GM12878 (cell line): ENCODE results near the gene SORBS1. TPM values are rescaled to one million over a fixed set of nuclear protein-coding genes. Genes with fewer than 3 reads are reported as not detected.

Experiments used
- ATAC-seq: fragments of 200-7000 bp; cut with Tn5 transposase; 3 replicates; pipeline ENCODE4 v1.9.1; 2020; ENCODE audit warnings: mild to moderate bottlenecking, moderate library complexity
- BruUV-seq: library from RNA; stranded (reverse); fragments of 400-500 nt; replicated peaks from 2 replicates; lab custom pipeline; 2021; lab: Mats Ljungman, UMichigan
- CTCF ChIA-PET: fragments of 300-600 bp; sonication (Branson Sonifier 250); formaldehyde crosslinking; extraction: SDS; loops from one replicate; lab custom pipeline; 2021; ENCODE audit warnings: inconsistent platforms; lab: Yijun Ruan, JAX
- POLR2A ChIA-PET: fragments of 350-600 bp; formaldehyde crosslinking; extraction: SDS; loops from one replicate; lab custom pipeline; 2021; ENCODE audit warnings: inconsistent platforms; lab: Charles Lee
- RAD21 ChIA-PET: fragments of 300-600 bp; sonication (Branson Sonifier 250); formaldehyde crosslinking; loops from one replicate; lab custom pipeline; 2023; ENCODE audit warnings: antibody characterized with exemption; ENCODE audit not compliant: unreplicated experiment; lab: Charles Lee
- SMC1A ChIA-PET: fragments of 300-600 bp; sonication (Branson Sonifier 250); formaldehyde crosslinking; loops from one replicate; lab custom pipeline; 2023; ENCODE audit not compliant: unreplicated experiment, uncharacterized antibody; lab: Charles Lee
- DNase-seq: peaks from one replicate; pipeline ENCODE4 v3.0.0-alpha.2; 2011; ENCODE audit warnings: low read depth, low spot score
- FAIRE-seq: peaks from 3 replicates; lab custom pipeline; 2011; peaks lifted over from hg19 to GRCh38; lab: Jason Lieb, UNC
- H2AFZ ChIP-seq: 2 replicates; pipeline ENCODE4 v1.6.0; 2011; ENCODE audit warnings: low read depth, low read length, control low read depth; ENCODE audit not compliant: control insufficient read depth
- H3K27ac ChIP-seq: 2 replicates; pipeline ENCODE4 v1.5.1; 2011; ENCODE audit warnings: control low read depth; ENCODE audit not compliant: control insufficient read depth, insufficient read depth
- H3K27me3 ChIP-seq, 2 experiments: replicated peaks in 1 of 2; 2 replicates each; pipeline versions ENCODE4 v1.6.0 to v1.6.1; 2011; ENCODE audit warnings: low read length in 1 of 2; ENCODE audit not compliant: control insufficient read depth in 2 of 2, insufficient read depth in 2 of 2
- H3K36me3 ChIP-seq, 2 experiments: 2 replicates each; pipeline ENCODE4 v1.5.1; 2011; ENCODE audit warnings: low read length in 1 of 2; ENCODE audit not compliant: control insufficient read depth in 2 of 2, insufficient read depth in 2 of 2
- H3K4me1 ChIP-seq: 2 replicates; pipeline ENCODE4 v1.6.1; 2011; ENCODE audit warnings: mild to moderate bottlenecking, low read length, moderate library complexity, mixed read lengths; ENCODE audit not compliant: control insufficient read depth, insufficient read depth
- H3K4me2 ChIP-seq: 2 replicates; pipeline ENCODE4 v1.6.0; 2011; ENCODE audit warnings: control low read depth; ENCODE audit not compliant: control insufficient read depth, insufficient read depth
- H3K4me3 ChIP-seq: fragments of 200-600 bp; sonication (generic); 2 replicates; pipeline ENCODE4 v1.5.1; 2016
- H3K79me2 ChIP-seq: 2 replicates; pipeline ENCODE4 v1.6.0; 2011; ENCODE audit warnings: low read length; ENCODE audit not compliant: control insufficient read depth, insufficient read depth
- H3K9ac ChIP-seq: 2 replicates; pipeline ENCODE4 v1.8.0; 2011; ENCODE audit warnings: low read length, control low read depth, mixed read lengths; ENCODE audit not compliant: control insufficient read depth, insufficient read depth
- H3K9me3 ChIP-seq: replicated peaks from 3 replicates; pipeline ENCODE4 v1.5.1; 2011; ENCODE audit warnings: mild to moderate bottlenecking, low read length; ENCODE audit not compliant: control insufficient read depth, insufficient read depth
- H4K20me1 ChIP-seq: 2 replicates; pipeline ENCODE4 v1.6.0; 2011; ENCODE audit not compliant: control insufficient read depth, insufficient read depth
- CTCF ChIP-seq, 3 experiments: IDR thresholded peaks in 2 of 3; conservative IDR thresholded peaks in 1 of 3; 2 replicates each; pipeline ENCODE4 v1.5.1; 2011; ENCODE audit warnings: low read depth in 3 of 3, low read length in 3 of 3, mild to moderate bottlenecking in 3 of 3, control low read depth in 2 of 3, moderate library complexity in 2 of 3, inconsistent platforms in 1 of 3, mixed read lengths in 1 of 3; ENCODE audit not compliant: control insufficient read depth in 2 of 3, insufficient read depth in 1 of 3; ENCODE audit errors: extremely low read depth in 1 of 3
- EGR1 ChIP-seq, 2 experiments: IDR thresholded peaks; 1 replicate in 1 of 2; 2 replicates in 1 of 2; pipeline ENCODE4 v1.6.1; 2011 to 2012; ENCODE audit warnings: low read depth in 2 of 2, low read length in 2 of 2, borderline replicate concordance in 1 of 2, mild to moderate bottlenecking in 1 of 2, moderate library complexity in 1 of 2
- FOXM1 ChIP-seq: IDR thresholded peaks from 2 replicates; pipeline ENCODE4 v1.6.1; 2012; ENCODE audit warnings: low read depth, mild to moderate bottlenecking, inconsistent platforms, low read length, moderate library complexity
- NFXL1 ChIP-seq: fragments of 450-650 bp; IDR thresholded peaks from 2 replicates; pipeline ENCODE4 v1.6.1; 2017; ENCODE audit warnings: antibody characterized with exemption, mild to moderate bottlenecking, borderline replicate concordance
- POU2F2 ChIP-seq: IDR thresholded peaks from 3 replicates; pipeline ENCODE4 v1.6.1; 2011; ENCODE audit warnings: low read depth, mild to moderate bottlenecking, low read length, borderline replicate concordance
- REST ChIP-seq: IDR thresholded peaks from 2 replicates; pipeline ENCODE4 v1.6.1; 2012; ENCODE audit warnings: mild to moderate bottlenecking, low read depth, low read length
- RUNX3 ChIP-seq: IDR thresholded peaks from 2 replicates; pipeline ENCODE4 v1.6.1; 2012; ENCODE audit warnings: low read length, inconsistent platforms
- SREBF1 ChIP-seq: IDR thresholded peaks from 2 replicates; pipeline ENCODE4 v1.6.1; 2012; ENCODE audit warnings: mild to moderate bottlenecking, low read length
- TAF1 ChIP-seq: IDR thresholded peaks from 2 replicates; pipeline ENCODE4 v1.6.1; 2011; ENCODE audit warnings: mild to moderate bottlenecking, low read depth, low read length, borderline replicate concordance
- WGBS: methylation state at CpG from one replicate; pipeline ENCODE4 v1.1.6; 2016; ENCODE audit warnings: low lambda C conversion rate; ENCODE audit not compliant: insufficient replicate concordance, insufficient coverage; ENCODE audit errors: missing lambda C conversion rate; 5-methylcytosine and 5-hydroxymethylcytosine counted together
- in situ Hi-C: fragments of 300-500 bp; cut with MboI; formaldehyde crosslinking; loops from 9 replicates; pipeline ENCODE4 v1.14.3; 2018; ENCODE audit warnings: mixed read lengths
- intact Hi-C: fragments of 100-400 bp; cut with micrococcal nuclease; formaldehyde crosslinking; loops from one replicate; pipeline ENCODE4 v1.14.2; 2022; ENCODE audit not compliant: unreplicated experiment
- polyA plus RNA-seq, 11 experiments: library from polyadenylated mRNA; depleted of rRNA in 4 of 11; unstranded in 6 of 11; stranded (reverse) in 5 of 11; fragments of >200 nt; fragmentation: Nextera tagmentation in 4 of 11; fragmentation: Illumina TruSeq in 1 of 11; extraction: Ambion mirVana in 4 of 11; extraction: Trizol in 1 of 11; gene quantifications; 1 replicate in 1 of 11; 2 replicates in 10 of 11; pipeline versions ENCODE4 v1.2.1 to v1.2.3, GENCODE V29; 2011 to 2016; ENCODE audit warnings: inconsistent platforms in 2 of 11, missing spikeins in 2 of 11, low read depth in 1 of 11
- total RNA-seq, 4 experiments: library from RNA; depleted of rRNA in 3 of 4; stranded (reverse); fragments of >200 nt in 3 of 4; fragmentation: Illumina TruSeq in 1 of 4; extraction: Trizol in 1 of 4; gene quantifications; 2 replicates each; pipeline versions ENCODE4 v1.2.1 to v1.2.3, GENCODE V29; 2013 to 2021

The SORBS1 gene
- total and polyA plus RNA-seq, 10 of the 15 experiments (the other 5 are each of a cell fraction or from before 2014, with no cell fraction given): 0.13 to 0.75 (median 0.39) TPM

- WGBS: 94% methylated on average over 3 of the region's 3 CpGs
- DNase-seq: no peak
- ChIA-PET CTCF (interaction anchor here (0.6 to 6.8 kb wide), 6 partner anchors 17 to 604 kb away, joined by 3 to 74 read pairs (median 4); no protein-coding TSS in a partner anchor), RAD21 (interaction anchor here (0.5 to 2.0 kb wide), 10 partner anchors 9 to 372 kb away, joined by 3 to 9 read pairs (median 5); no protein-coding TSS in a partner anchor), POLR2A (interaction anchor here (0.6 to 1.6 kb wide), 5 partner anchors 8 to 222 kb away, joined by 3 to 7 read pairs (median 3); no protein-coding TSS in a partner anchor), SMC1A (interaction anchor here (0.6 to 13.6 kb wide), 10 partner anchors 8 to 783 kb away, joined by 3 to 153 read pairs (median 3); no protein-coding TSS in a partner anchor)
- in situ Hi-C loops (no loop called here), intact Hi-C loops (no loop called here)
- peaks cover 55% of the 10 kb centered on the region for H3K4me1 ChIP-seq
- no peak overlapping the region for H3K4me2 ChIP-seq
- no peak overlapping the region for H3K9ac ChIP-seq
- no peak overlapping the region for H3K4me3 ChIP-seq
- H3K79me2 ChIP-seq: no peaks in the 10 kb centered on the region
- H4K20me1 ChIP-seq: no peaks in the 10 kb centered on the region
- no peak overlapping the region for H2AFZ ChIP-seq
- no peak for FAIRE-seq
- TF ChIP-seq EGR1 (IDR thresholded peaks at IDR 0.05; ENCODE audit: borderline replicate concordance in 1 of 2, low read depth in 2 of 2, low read length in 2 of 2): 0 out of 3 replicates have a peak, but pooled peaks of 1 of the 2 experiments have one; percentile 5
- TF ChIP-seq SREBF1: no peak
- no peaks in the 10 kb centered on the region for H3K36me3 ChIP-seq
- no TSS peak for BruUV-seq
- H3K9me3 ChIP-seq: no peaks in the 10 kb centered on the region
- no peak for ATAC-seq
- no peaks in the 10 kb centered on the region for H3K27me3 ChIP-seq
- H3K27ac ChIP-seq: peak overlapping the region; percentile 9
These were observed 169.0 kb downstream of the SORBS1 start for GRCh38 chr10:95392217-95392584.

GRCh38 chr10:95391581-95392216 is 169.5 kb downstream of the SORBS1 start:
- Histone ChIP-seq H2AFZ (no peak overlapping the region), H3K27ac (no peak overlapping the region), H3K9me3 (no peaks in the 10 kb centered on the region), H3K9ac (no peak overlapping the region), H3K4me2 (no peak overlapping the region; the same call in 1 of the 2 replicates), H3K4me1 (peaks cover 51% of the 10 kb centered on the region), H3K4me3 (no peak overlapping the region), H3K79me2 (no peaks in the 10 kb centered on the region), H3K27me3 (no peaks in the 10 kb centered on the region), H4K20me1 (no peaks in the 10 kb centered on the region), H3K36me3 (no peaks in the 10 kb centered on the region)
- SMC1A ChIA-PET: interaction anchor here (0.6 to 13.6 kb wide), 8 partner anchors 8 to 782 kb away, joined by 3 to 153 read pairs (median 3); no protein-coding TSS in a partner anchor
- no peak for FAIRE-seq
- no TSS peak for BruUV-seq
- no peak for DNase-seq
- peak; percentile 32 for ATAC-seq
- RAD21 ChIA-PET: interaction anchor here (0.5 to 2.0 kb wide), 10 partner anchors 8 to 373 kb away, joined by 3 to 9 read pairs (median 5); no protein-coding TSS in a partner anchor
- POLR2A ChIA-PET: interaction anchor here (0.6 to 1.6 kb wide), 5 partner anchors 8 to 223 kb away, joined by 3 to 7 read pairs (median 3); no protein-coding TSS in a partner anchor
- in situ Hi-C loops (no loop called here), intact Hi-C loops (no loop called here)
- WGBS: 70% methylated on average over 4 of the region's 4 CpGs
- CTCF ChIA-PET: interaction anchor here (0.6 to 6.8 kb wide), 6 partner anchors 16 to 604 kb away, joined by 3 to 74 read pairs (median 4); no protein-coding TSS in a partner anchor
- TF ChIP-seq CTCF (IDR thresholded peaks at IDR 0.05 in 2 of 3, conservative IDR thresholded peaks at IDR 0.05 in 1 of 3; ENCODE audit: control insufficient read depth in 2 of 3, extremely low read depth in 1 of 3, insufficient read depth in 1 of 3, low read depth in 3 of 3, low read length in 3 of 3): peak in 2 of 3 experiments; percentile 3 to 18; a peak in 1 of 6 replicates
- TF ChIP-seq RUNX3: peak; percentile 75
- peak; percentile 94 for TF ChIP-seq REST
- no peak for TF ChIP-seq FOXM1
- TF ChIP-seq POU2F2: no peak
- no peak for TF ChIP-seq NFXL1
- no peak for TF ChIP-seq TAF1
